HCT116 (cell line): ENCODE results near the gene FAIM2. TPM values are rescaled to one million over a fixed set of nuclear protein-coding genes. Genes with fewer than 3 reads are reported as not detected.

Source experiments
- ATAC-seq: fragments of 200-7000 bp; cut with Tn5 transposase; 2 replicates; pipeline ENCODE4 v1.9.1; 2020; ENCODE audit warnings: mild to moderate bottlenecking, moderate library complexity
- BruUV-seq: library from RNA; stranded (reverse); fragments of 400-500 nt; replicated peaks from 2 replicates; lab custom pipeline; 2021; lab: Mats Ljungman, UMichigan
- CTCF ChIA-PET: fragments of 300-600 bp; sonication (Branson Sonifier 250); formaldehyde crosslinking; loops from one replicate; lab custom pipeline; 2021; ENCODE audit warnings: antibody characterized with exemption; lab: Charles Lee
- POLR2A ChIA-PET: fragments of 300-600, 350-600 bp; sonication (Branson Sonifier 250); formaldehyde crosslinking; loops from one replicate; lab custom pipeline; 2021; ENCODE audit warnings: antibody characterized with exemption; lab: Charles Lee
- RAD21 ChIA-PET, 2 experiments: fragments of 300-600 bp; sonication (Branson Sonifier 250); formaldehyde crosslinking; loops; one replicate each; lab custom pipeline; 2023; ENCODE audit warnings: low total read pairs in 2 of 2; ENCODE audit not compliant: uncharacterized antibody in 2 of 2, unreplicated experiment in 2 of 2, low non-redundant PET in 1 of 2; lab: Charles Lee
- DNase-seq: peaks from one replicate; pipeline ENCODE4 v3.0.0-alpha.2; 2010; ENCODE audit warnings: low read depth, low spot score
- H2AFZ ChIP-seq: fragments of 200-600 bp; shearing (Covaris generic), sonication (generic); 2 replicates; pipeline ENCODE4 v1.6.1; 2017; ENCODE audit warnings: low read depth, mixed run types, mixed read lengths, antibody characterized with exemption, low read length; ENCODE audit not compliant: poor library complexity, severe bottlenecking
- H3K27ac ChIP-seq: 2 replicates; pipeline ENCODE4 v1.5.1; 2012; ENCODE audit warnings: low read depth, low read length
- H3K27me3 ChIP-seq: fragments of 200-600 bp; sonication (generic); 2 replicates; pipeline ENCODE4 v1.6.1; 2016; ENCODE audit warnings: mixed run types, low read length, mixed read lengths; ENCODE audit not compliant: insufficient read depth
- H3K36me3 ChIP-seq, 2 experiments: fragments of 200-500 bp in 1 of 2; fragments of 200-600 bp in 1 of 2; sonication (Bioruptor generic) in 1 of 2; sonication (generic) in 1 of 2; 2 replicates each; pipeline versions ENCODE4 v1.5.1 to v1.6.1; 2014 to 2016; ENCODE audit warnings: low read length in 2 of 2, inconsistent platforms in 1 of 2, mixed read lengths in 1 of 2, mixed run types in 1 of 2; ENCODE audit not compliant: insufficient read depth in 2 of 2, control insufficient read depth in 1 of 2
- H3K4me1 ChIP-seq, 2 experiments: fragments of 200-600 bp in 1 of 2; sonication (generic) in 1 of 2; 2 replicates each; pipeline versions ENCODE4 v1.5.1 to v1.6.1; 2012 to 2017; ENCODE audit warnings: low read length in 2 of 2, inconsistent platforms in 1 of 2, mild to moderate bottlenecking in 1 of 2, mixed read lengths in 1 of 2, mixed run types in 1 of 2, moderate library complexity in 1 of 2; ENCODE audit not compliant: insufficient read depth in 2 of 2, control insufficient read depth in 1 of 2
- H3K4me2 ChIP-seq: fragments of 200-600 bp; sonication (generic); 2 replicates; pipeline ENCODE4 v1.6.1; 2017; ENCODE audit warnings: mixed run types, low read length, mixed read lengths
- H3K4me3 ChIP-seq, 2 experiments: fragments of 200-600 bp in 1 of 2; sonication (generic) in 1 of 2; replicated peaks in 1 of 2; 2 replicates each; pipeline ENCODE4 v1.5.1; 2011 to 2016; ENCODE audit warnings: low read length in 2 of 2, control low read depth in 1 of 2, low read depth in 1 of 2, mild to moderate bottlenecking in 1 of 2, mixed read lengths in 1 of 2, mixed run types in 1 of 2
- H3K79me2 ChIP-seq: fragments of 200-600 bp; sonication (generic); 2 replicates; pipeline ENCODE4 v1.6.1; 2017; ENCODE audit warnings: mild to moderate bottlenecking, mixed run types, low read length, moderate library complexity, mixed read lengths; ENCODE audit not compliant: insufficient read depth
- H3K9ac ChIP-seq: fragments of 200-600 bp; sonication (generic); 2 replicates; pipeline ENCODE4 v1.6.1; 2016; ENCODE audit warnings: low read length, mixed read lengths
- H3K9me2 ChIP-seq: fragments of 200-600 bp; sonication (generic), shearing (Covaris generic); 2 replicates; pipeline ENCODE4 v1.6.1; 2017; ENCODE audit warnings: mixed run types, mild to moderate bottlenecking, moderate library complexity; ENCODE audit not compliant: insufficient read depth
- H3K9me3 ChIP-seq, 2 experiments: fragments of 200-500 bp in 1 of 2; fragments of 200-600 bp in 1 of 2; sonication (Bioruptor generic) in 1 of 2; sonication (generic) in 1 of 2; 2 replicates each; pipeline ENCODE4 v1.6.1; 2014 to 2017; ENCODE audit warnings: low read length in 2 of 2, mixed read lengths in 2 of 2, inconsistent platforms in 1 of 2, low read depth in 1 of 2, mild to moderate bottlenecking in 1 of 2, mixed run types in 1 of 2, moderate library complexity in 1 of 2; ENCODE audit not compliant: control insufficient read depth in 1 of 2, insufficient read depth in 1 of 2
- H4K20me1 ChIP-seq: fragments of 200-600 bp; sonication (generic), shearing (Covaris generic); 2 replicates; pipeline ENCODE4 v1.6.1; 2017; ENCODE audit warnings: mixed run types, mild to moderate bottlenecking, moderate library complexity; ENCODE audit not compliant: insufficient read depth
- CBX3 ChIP-seq: IDR thresholded peaks from 2 replicates; pipeline ENCODE4 v1.6.1; 2012; ENCODE audit warnings: low read depth
- CEBPB ChIP-seq: IDR thresholded peaks from 2 replicates; pipeline ENCODE4 v1.6.1; 2012; ENCODE audit warnings: low read depth
- EGR1 ChIP-seq: IDR thresholded peaks from 2 replicates; pipeline ENCODE4 v1.6.1; 2012; ENCODE audit warnings: low read depth
- ELF1 ChIP-seq: IDR thresholded peaks from 2 replicates; pipeline ENCODE4 v1.6.1; 2012; ENCODE audit warnings: low read depth, borderline replicate concordance
- EZH2 ChIP-seq: fragments of 200-600 bp; sonication (generic); IDR thresholded peaks from 2 replicates; pipeline ENCODE4 v1.6.1; 2017; ENCODE audit warnings: antibody characterized with exemption, mixed run types
- EZH2phosphoT487 ChIP-seq: fragments of 200-600 bp; IDR thresholded peaks from 2 replicates; pipeline ENCODE4 v1.6.1; 2018; ENCODE audit warnings: antibody characterized with exemption, borderline replicate concordance
- FOSL1 ChIP-seq: IDR thresholded peaks from 2 replicates; pipeline ENCODE4 v1.6.1; 2012; ENCODE audit warnings: low read depth
- JUND ChIP-seq: IDR thresholded peaks from 2 replicates; pipeline ENCODE4 v1.6.1; 2012
- MAX ChIP-seq: IDR thresholded peaks from 2 replicates; pipeline ENCODE4 v1.6.1; 2012
- POLR2A ChIP-seq: IDR thresholded peaks from 2 replicates; pipeline ENCODE4 v1.7.0; 2011; ENCODE audit warnings: borderline replicate concordance; ENCODE audit not compliant: insufficient read depth, insufficient read length; ENCODE audit errors: extremely low read depth
- POLR2AphosphoS5 ChIP-seq: IDR thresholded peaks from 2 replicates; pipeline ENCODE4 v1.6.1; 2011; ENCODE audit warnings: mild to moderate bottlenecking, low read depth, low read length, moderate library complexity
- RAD21 ChIP-seq: IDR thresholded peaks from 2 replicates; pipeline ENCODE4 v1.6.1; 2012; ENCODE audit warnings: low read depth, mild to moderate bottlenecking
- REST ChIP-seq: IDR thresholded peaks from 2 replicates; pipeline ENCODE4 v1.6.1; 2012; ENCODE audit warnings: low read depth
- SIN3A ChIP-seq: IDR thresholded peaks from 2 replicates; pipeline ENCODE4 v1.6.1; 2012; ENCODE audit warnings: low read depth
- SP1 ChIP-seq: IDR thresholded peaks from 2 replicates; pipeline ENCODE4 v1.6.1; 2012; ENCODE audit warnings: low read depth
- SRF ChIP-seq: IDR thresholded peaks from 2 replicates; pipeline ENCODE4 v1.6.1; 2012; ENCODE audit warnings: low read depth
- TCF7L2 ChIP-seq: IDR thresholded peaks from 2 replicates; pipeline ENCODE4 v1.7.0; 2011; ENCODE audit warnings: borderline replicate concordance, inconsistent platforms; ENCODE audit not compliant: insufficient read depth, insufficient read length; ENCODE audit errors: extremely low read depth
- YY1 ChIP-seq: IDR thresholded peaks from 2 replicates; pipeline ENCODE4 v1.6.1; 2011; ENCODE audit warnings: low read length, low read depth, moderate library complexity, mild to moderate bottlenecking; ENCODE audit not compliant: insufficient replicate concordance; ENCODE audit errors: extremely low read depth
- ZBTB33 ChIP-seq: IDR thresholded peaks from 2 replicates; pipeline ENCODE4 v1.6.1; 2011; ENCODE audit warnings: mild to moderate bottlenecking, low read length, moderate library complexity; ENCODE audit not compliant: insufficient replicate concordance; ENCODE audit errors: extremely low read depth
- ZFX ChIP-seq: fragments of 450-650 bp; IDR thresholded peaks from 2 replicates; pipeline ENCODE4 v1.6.1; 2017
- intact Hi-C: fragments of 100-400 bp; cut with micrococcal nuclease; formaldehyde crosslinking; loops from 2 replicates; pipeline ENCODE4 v1.10.0; 2022
- total RNA-seq: library from RNA; stranded (reverse); gene quantifications from one replicate; pipeline ENCODE4 v1.2.1, GENCODE V29; 2021; ENCODE audit not compliant: unreplicated experiment

The FAIM2 gene
- total RNA-seq, 1 experiment from 2014 or later = not detected

GRCh38 chr12:49885118-49885517 lies 18.6 kb downstream of the FAIM2 start:
- ATAC-seq (no peak), DNase-seq (no peak)
- no peak overlapping the region for H2AFZ ChIP-seq
- no peak overlapping the region for H3K4me3 ChIP-seq
- POLR2A ChIA-PET = no interaction called here
- RAD21 ChIA-PET = no interaction called here
- TF ChIP-seq CEBPB = no peak
- TF ChIP-seq POLR2A = no peak
- TF ChIP-seq CBX3 = no peak
- no peak for TF ChIP-seq ELF1
- TF ChIP-seq ZFX = no peak
- TF ChIP-seq SIN3A = no peak
- no peak for TF ChIP-seq MAX
- no peak for TF ChIP-seq REST
- TF ChIP-seq POLR2AphosphoS5 = no peak
- no peak for TF ChIP-seq TCF7L2
- TF ChIP-seq SP1 = no peak
- no peak for TF ChIP-seq FOSL1
- TF ChIP-seq JUND = no peak
- TF ChIP-seq EZH2phosphoT487 = no peak
- TF ChIP-seq SRF = no peak
- TF ChIP-seq ZBTB33 = no peak
- TF ChIP-seq EZH2 = no peak
- TF ChIP-seq YY1 = no peak
- no peak for TF ChIP-seq EGR1
- TF ChIP-seq RAD21 = no peak
- TF ChIP-seq, all 23 proteins: peak for 0
- H4K20me1 ChIP-seq = no peaks in the 10 kb centered on the region
- H3K9me3 ChIP-seq = no peaks in the 10 kb centered on the region
- H3K27me3 ChIP-seq = peaks cover 10% of the 10 kb centered on the region
- H3K9ac ChIP-seq = no peak overlapping the region
- BruUV-seq = no TSS peak
- no peaks in the 10 kb centered on the region for H3K36me3 ChIP-seq
- no peaks in the 10 kb centered on the region for H3K9me2 ChIP-seq
- no peaks in the 10 kb centered on the region for H3K79me2 ChIP-seq
- intact Hi-C loops = no loop called here
- no peak overlapping the region for H3K27ac ChIP-seq
- H3K4me1 ChIP-seq = no peaks in the 10 kb centered on the region
- CTCF ChIA-PET = no interaction called here
- H3K4me2 ChIP-seq = no peak overlapping the region
